SK-N-SH treated with all-trans-retinoic acid at 6 μM for 48 hours (cell line): ENCODE data around the gene DOK6.

Source experiments
- ARNTL ChIP-seq: fragments of 450-650 bp; formaldehyde crosslinking; IDR thresholded peaks from 2 replicates; pipeline ENCODE4 v1.5.0; 2020; ENCODE audit warnings: low read depth, mild to moderate bottlenecking, moderate library complexity, borderline replicate concordance
- ZFP3 ChIP-seq: fragments of 250-450 bp; sonication (Bioruptor Pico); IDR thresholded peaks from 2 replicates; pipeline ENCODE4 v1.5.0; 2020; ENCODE audit warnings: mild to moderate bottlenecking, moderate library complexity
- ZNF8 ChIP-seq: fragments of 450-650 bp; formaldehyde crosslinking; IDR thresholded peaks from 2 replicates; pipeline ENCODE4 v1.5.0; 2020; ENCODE audit warnings: mild to moderate bottlenecking, moderate library complexity

DNA sequence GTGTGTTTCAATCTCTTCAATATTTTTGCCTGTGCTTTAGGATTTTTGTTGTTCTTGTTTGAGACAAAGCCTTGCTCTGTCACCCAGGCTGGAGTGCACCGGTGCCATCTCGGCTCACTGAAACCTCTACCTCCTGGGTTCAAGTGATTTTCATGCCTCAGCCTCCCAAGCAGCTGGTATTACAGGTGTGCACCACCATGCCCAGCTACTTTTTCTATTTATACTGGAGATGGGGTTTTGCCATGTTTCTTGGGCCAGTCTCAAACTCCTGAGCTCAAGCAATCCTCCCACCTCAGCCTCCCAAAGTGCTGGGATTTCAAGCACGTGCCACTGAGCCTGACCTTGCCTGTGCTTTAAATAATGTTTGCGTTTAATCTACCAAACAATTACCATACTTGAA is 43.1 kb upstream of the DOK6 start:
- TF ChIP-seq ZNF8 (CRISPR knock-in tag) (no peak), ZFP3 (CRISPR knock-in tag) (no peak), ARNTL (CRISPR knock-in tag) (no peak)
